GM18909 (cell line): ENCODE results near the gene TRPM8.
"Not testable (repeated sequence)": the region's sequence is repeated elsewhere in the genome, so short reads cannot be mapped to it uniquely, and the experiment has no call there.

Source experiments
- ATAC-seq: cut with Tn5 transposase; IDR thresholded peaks from one replicate; pipeline ENCODE4 v1.9.1; 2021; ENCODE audit warnings: mild to moderate bottlenecking; ENCODE audit not compliant: unreplicated experiment, poor library complexity

TRPM8 gene

GRCh38 chr2:233917116-233917515 is at the start of gene TRPM8:
TSS of gene TRPM8 (plus strand) at chr2:233917373. CDS start at chr2:233926538, 9,165 bp downstream.
- no peak for ATAC-seq

GRCh38 chr2:233867993-233868532 is 49.1 kb upstream of the TRPM8 start, which contains the start of gene MSL3B:
TSS of gene MSL3B (minus strand) at chr2:233868386.
- ATAC-seq: peak; percentile 78

GRCh38 chr2:233871432-233871831 is 45.7 kb upstream of the TRPM8 start:
- no peak for ATAC-seq

- not testable (repeated sequence) for ATAC-seq
Measured at GRCh38 chr2:233872125-233872524, 45.0 kb upstream of the TRPM8 start.

- ATAC-seq: no peak
Measured at GRCh38 chr2:233882353-233882752, 34.8 kb upstream of the TRPM8 start.

- no peak for ATAC-seq
Measured at GRCh38 chr2:233892793-233893192, 24.4 kb upstream of the TRPM8 start.

GRCh38 chr2:233896253-233896652 is 20.9 kb upstream of the TRPM8 start:
- ATAC-seq: not testable (repeated sequence)

- no peak for ATAC-seq
Measured at GRCh38 chr2:233901367-233901766, 15.8 kb upstream of the TRPM8 start.

- ATAC-seq: no peak
Measured at GRCh38 chr2:233901884-233902283, 15.3 kb upstream of the TRPM8 start.

- no peak for ATAC-seq
Measured at GRCh38 chr2:233905945-233906344, 11.2 kb upstream of the TRPM8 start.

- no peak for ATAC-seq
Measured at GRCh38 chr2:233907627-233908026, 9.5 kb upstream of the TRPM8 start.

GRCh38 chr2:233912691-233913423 is 4.3 kb upstream of the TRPM8 start:
- no peak for ATAC-seq

- ATAC-seq: no peak
Measured at GRCh38 chr2:233915128-233915527, 2.0 kb upstream of the TRPM8 start.

- no peak for ATAC-seq
Measured at GRCh38 chr2:233919319-233919718, 2.1 kb downstream of the TRPM8 start.

GRCh38 chr2:233919938-233920337 is 2.8 kb downstream of the TRPM8 start:
- ATAC-seq: no peak

GRCh38 chr2:233922471-233922870 is 5.3 kb downstream of the TRPM8 start:
- no peak for ATAC-seq

- no peak for ATAC-seq
Measured at GRCh38 chr2:233925402-233925801, 8.2 kb downstream of the TRPM8 start.

- no peak for ATAC-seq
Measured at GRCh38 chr2:233926806-233927205, 9.6 kb downstream of the TRPM8 start.

GRCh38 chr2:233928594-233929351 is 11.6 kb downstream of the TRPM8 start:
- ATAC-seq: no peak

- ATAC-seq: no peak
Measured at GRCh38 chr2:233929352-233930022, 12.3 kb downstream of the TRPM8 start.

- ATAC-seq: no peak
Measured at GRCh38 chr2:233934524-233934923, 17.4 kb downstream of the TRPM8 start.
